Heart left ventricle (tissue), 16 donors: ENCODE measurements around the gene VGLL4. TPM values are rescaled to one million over a fixed set of nuclear protein-coding genes. Genes with fewer than 3 reads are reported as not detected.

Experiments used
- ATAC-seq, 4 donors: fragments of 200-7000 bp; cut with Tn5 transposase; one replicate each; pipeline ENCODE4 v1.9.1; 2020 to 2022; ENCODE audit warnings: moderate library complexity in 4 of 4, mild to moderate bottlenecking in 3 of 4, moderate number of reproducible peaks in 1 of 4
- DNase-seq, 5 donors: peaks; one replicate each; pipeline ENCODE4 v3.0.0-alpha.2; 2020
- H3K27ac ChIP-seq, 12 donors: fragments of 200-600 bp; sonication (generic) in 4 of 12; one replicate each; pipeline versions ENCODE4 v1.5.0 to v1.8.0; 2016 to 2022; ENCODE audit warnings: mild to moderate bottlenecking in 2 of 12
- H3K27me3 ChIP-seq, 9 donors: fragments of 200-600 bp; sonication (generic) in 2 of 9; one replicate each; pipeline versions ENCODE4 v1.5.1 to v1.8.0; 2016 to 2022; ENCODE audit warnings: mild to moderate bottlenecking in 3 of 9
- H3K36me3 ChIP-seq, 9 donors: fragments of 200-600 bp; sonication (generic) in 2 of 9; one replicate each; pipeline versions ENCODE4 v1.5.0 to v1.8.0; 2018 to 2022; ENCODE audit warnings: mild to moderate bottlenecking in 2 of 9
- H3K4me1 ChIP-seq, 12 donors: fragments of 200-600 bp; sonication (generic) in 4 of 12; one replicate each; pipeline versions ENCODE4 v1.5.0 to v1.8.0; 2016 to 2022; ENCODE audit warnings: mild to moderate bottlenecking in 3 of 12
- H3K4me3 ChIP-seq, 12 donors: fragments of 200-600 bp; sonication (generic) in 4 of 12; one replicate each; pipeline versions ENCODE4 v1.5.0 to v1.8.0; 2017 to 2022; ENCODE audit warnings: mild to moderate bottlenecking in 9 of 12, moderate library complexity in 4 of 12
- H3K9me3 ChIP-seq, 12 donors: fragments of 200-600 bp; sonication (generic) in 4 of 12; one replicate each; pipeline versions ENCODE4 v1.5.0 to v1.8.0; 2016 to 2022; ENCODE audit warnings: mild to moderate bottlenecking in 1 of 12
- CTCF ChIP-seq, 12 donors: fragments of 200-600 bp; sonication (generic) in 4 of 12; IDR thresholded peaks; one replicate each; pipeline versions ENCODE4 v1.5.0 to v1.8.0; 2018 to 2022; ENCODE audit warnings: antibody characterized with exemption in 12 of 12, mild to moderate bottlenecking in 5 of 12
- POLR2A ChIP-seq, 2 donors: fragments of 450-650 bp; IDR thresholded peaks; one replicate each; pipeline ENCODE4 v1.6.1; 2017; ENCODE audit warnings: antibody characterized with exemption in 2 of 2, mild to moderate bottlenecking in 2 of 2, moderate library complexity in 2 of 2
- WGBS, 4 donors: extraction: QIAGEN DNeasy Blood & Tissue Kit in 2 of 4; methylation state at CpG; one replicate each; pipeline versions ENCODE4 v1.1.5 to v1.1.7; 2013 to 2018; 5-methylcytosine and 5-hydroxymethylcytosine counted together
- intact Hi-C, 10 donors: fragments of 100-400 bp; cut with DNase I; formaldehyde crosslinking; loops; one replicate each; pipeline versions ENCODE4 v1.11.1 to v1.14.2; 2022
- polyA plus RNA-seq, 2 donors: library from polyadenylated mRNA; stranded (reverse); fragments of 200-250 nt; gene quantifications; one replicate each; pipeline ENCODE4 v1.2.3, GENCODE V29; 2013
- total RNA-seq, 9 donors: library from RNA; depleted of rRNA in 2 of 9; stranded (reverse); fragments of >200 nt in 2 of 9; fragmentation: NEBNext Ultra II Directional in 3 of 9; extraction: Animal tissue kit (Norgen Biotek cat#: 25700) in 3 of 9; gene quantifications; one replicate each; pipeline versions ENCODE4 v1.1.0 to v1.2.4, GENCODE V29; 2016 to 2023
- donor health status: ischemic (EF 13 %, LVEDD 7.1; RV severe dilation, severe dysfunction).
- donor health status: healthy with polysubstance abuse.
- donor health status: DM: no; HTN: yes; CAD: no.
- donor health status: DM: no; HTN: no; CAD: no.
- donor health status: ischemic (EF 25% LVEDD 6.9; RV normal size, moderate dysfunction).
- donor health status: ischemic (EF 25% LVEDD 5.7; RV mildly dilated, moderate dysfunction).
- donor health status: healthy.
- donor health status: DM: yes; HTN: yes; CAD: no.
- donor health status: ischemic (EF 35%, LVEDD 5.7; RV mildly dilated, moderate dysfunction).
- donor health status: nonischemic (EF 11% LVEDD 7.7; RV severe dilation, severe dysfunction).
- donor health status: DM: yes; HTN: yes; CAD: no.
- donor health status: PGD.
- donor health status: ischemic (EF 29% LVEDD 5.4; RV normal size, mild dysfunction).
- donor health status: nonischemic (EF 23%, LVEDD 6.1; RV moderate dilation, normal function).

The VGLL4 gene
- total and polyA plus RNA-seq, 11 donors = 24.0 to 40.4 (median 27.0) TPM

DNA sequence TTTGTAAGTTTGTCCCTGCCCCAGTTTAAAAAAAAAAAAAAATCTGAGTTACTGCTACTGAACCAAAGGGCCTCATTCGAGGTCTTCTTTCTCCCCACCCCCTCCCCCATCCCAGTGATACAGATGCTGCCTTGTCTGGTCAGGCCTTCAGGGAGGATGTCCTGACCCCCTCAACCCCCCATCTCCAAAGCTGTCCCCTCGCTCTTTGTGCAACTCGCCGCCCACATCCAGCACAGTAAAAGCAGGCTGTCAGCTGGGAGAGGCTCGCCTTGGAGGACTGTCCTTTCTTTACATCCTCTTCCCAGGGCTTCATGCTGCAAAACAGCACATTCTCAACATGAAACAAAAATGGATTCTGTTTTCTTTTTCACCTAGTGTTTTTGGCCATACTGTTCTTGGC, 133.4 kb downstream of the VGLL4 start:
- Histone ChIP-seq H3K4me3 (no peak overlapping the region), H3K9me3 (no peaks in the 10 kb centered on the region), H3K27ac (peak overlapping the region; percentile 66 to 94 (median 76)), H3K4me1 (peaks cover 8 to 57% (median 46%) of the 10 kb centered on the region in 12 donors), H3K27me3 (no peaks in the 10 kb centered on the region), H3K36me3 (no peaks in the 10 kb centered on the region)
- ATAC-seq (no peak), DNase-seq (no peak)
- intact Hi-C loops = loop anchor here in 1 of 10 donors (5.0 kb wide), 1 partner anchor 132 kb away; the partner anchor contains the start of gene VGLL4
- TF ChIP-seq CTCF (IDR thresholded peaks at IDR 0.05) (no peak), POLR2A (IDR thresholded peaks at IDR 0.05) (no peak)
- WGBS, 4 donors = 70 to 83% (median 75%) methylated on average over 5 of the region's 5 CpGs

- Histone ChIP-seq H3K36me3 (no peaks in the 10 kb centered on the region), H3K27me3 (no peaks in the 10 kb centered on the region), H3K9me3 (no peaks in the 10 kb centered on the region), H3K4me1 (peaks cover 8 to 53% (median 45%) of the 10 kb centered on the region in 12 donors), H3K4me3 (peak overlapping the region in 1 of 12 donors; percentile 10), H3K27ac (peak overlapping the region; percentile 66 to 94 (median 76))
- WGBS, 4 donors = 29 to 38% (median 36%) methylated on average over 5 of the region's 5 CpGs
- TF ChIP-seq CTCF (IDR thresholded peaks at IDR 0.05) = no peak
- TF ChIP-seq POLR2A (IDR thresholded peaks at IDR 0.05) = no peak
- ATAC-seq = no peak
- intact Hi-C loops = loop anchor here in 1 of 10 donors (5.0 kb wide), 1 partner anchor 132 kb away; the partner anchor contains the start of gene VGLL4
- DNase-seq = peak in 3 of 5 donors; percentile 39 to 51 (median 39)
Measured at GRCh38 chr3:11510001-11510340, 133.7 kb downstream of the VGLL4 start.

DNA sequence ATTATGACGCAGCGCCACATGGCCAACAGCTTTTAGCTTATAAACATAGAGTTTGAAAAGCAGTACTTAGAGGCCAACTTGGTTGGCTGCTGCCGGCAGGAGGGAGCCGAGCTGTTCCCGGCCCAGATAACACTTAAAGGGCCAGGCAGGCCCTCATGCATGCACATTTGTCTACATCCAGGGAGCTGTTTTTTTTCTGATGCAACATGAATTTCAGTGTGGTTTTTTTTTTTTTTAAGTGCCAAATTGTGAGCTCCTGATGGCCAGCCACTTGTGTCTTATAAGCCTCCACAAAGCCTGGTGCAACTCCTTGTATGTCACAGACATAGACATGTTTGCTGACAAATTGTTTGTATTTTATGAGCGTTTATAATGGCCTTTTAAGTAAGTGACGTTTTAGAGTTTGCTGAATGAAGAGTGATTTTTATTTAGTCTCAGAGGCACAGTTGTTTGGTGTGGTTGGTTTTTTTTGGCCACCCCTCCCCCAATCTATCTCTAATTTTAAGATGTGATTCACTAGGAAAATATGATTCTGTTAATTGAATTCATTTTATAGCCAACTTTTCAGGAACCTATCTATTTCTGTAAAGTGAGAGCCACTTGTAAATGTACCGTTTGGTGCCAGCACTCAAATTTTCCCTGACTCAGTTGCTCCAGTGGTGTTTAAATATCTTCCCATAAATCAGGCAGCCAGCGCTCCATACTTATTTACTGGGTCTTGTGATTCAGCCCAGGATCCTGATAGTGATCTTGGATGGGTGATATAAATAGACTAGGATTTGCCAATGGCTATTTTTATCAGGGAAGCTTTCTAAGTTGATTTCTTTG, 134.3 kb downstream of the VGLL4 start:
- peak overlapping the region; percentile 66 to 94 (median 76) for H3K27ac ChIP-seq
- H3K4me3 ChIP-seq = peak overlapping the region in 4 of 12 donors; percentile 4 to 27 (median 10)
- peak; percentile 68 to 86 (median 78) for DNase-seq
- peaks cover 8 to 47% (median 40%) of the 10 kb centered on the region in 12 donors for H3K4me1 ChIP-seq
- peak in 6 of 12 donors; percentile 3 to 40 (median 18) for TF ChIP-seq CTCF (IDR thresholded peaks at IDR 0.05)
- TF ChIP-seq POLR2A (IDR thresholded peaks at IDR 0.05) = no peak
- H3K27me3 ChIP-seq = no peaks in the 10 kb centered on the region
- H3K9me3 ChIP-seq = no peaks in the 10 kb centered on the region
- intact Hi-C loops = loop anchor here in 3 of 10 donors (1.0 to 5.0 kb wide), 3 partner anchors 43 to 133 kb away; partner anchors contain the start of gene VGLL4 (in 2 of the 3)
- peak; percentile 92 to 95 (median 94) for ATAC-seq
- 8 to 14% (median 9%) methylated on average over 9 of the region's 9 CpGs for WGBS, 4 donors
- no peaks in the 10 kb centered on the region for H3K36me3 ChIP-seq
